ENCODE measurements around the gene CNIH4. TPM values are rescaled to one million over a fixed set of nuclear protein-coding genes. Genes with fewer than 3 reads are reported as not detected.

Gene CNIH4
- total RNA-seq (2021): 104 and 114 TPM in 2 replicates
- long read RNA-seq, full-length matches to known transcripts: 91 of 112 reads
- long read RNA-seq, partial matches to known transcripts: 8 of 112 reads
- long read RNA-seq, other reads (novel, unspliced or antisense): 13 of 112 reads

GRCh38 chr1:224356685-224357625 lies at the start of gene CNIH4:
Gene CNIH4 (plus strand): TSS chr1:224356879. CDS start chr1:224356925, 46 bp downstream.
- H3K14ac ChIP-seq (ENCODE audit: insufficient read depth, low read length): peak within 1 kb of the TSS; percentile 62
- peaks cover 17% of the 10 kb centered on the region; the same call in 1 of the 2 replicates for H3K79me2 ChIP-seq (ENCODE audit: insufficient read depth, low read length)
- Mint-ChIP-seq H3K4me3 (peak within 1 kb of the TSS; percentile 89 to 93), H3K36me3 (ENCODE audit: insufficient read depth in 1 of 3, low read depth in 3 of 3) (peaks cover 0 to 22% (median 13%) of the 10 kb centered on the region in 3 experiments; a peak in 6 of 7 replicates), H3K27ac (peak within 1 kb of the TSS; percentile 3 to 37 (median 8); a peak in 5 of 7 replicates), H3K9me3 (peaks cover under 1 to 5% of the 10 kb centered on the region in 2 experiments; a peak in 2 of 5 replicates), H3K27me3 (ENCODE audit: low read depth) (no peaks in the 10 kb centered on the region), H3K4me1 (peaks cover 20 to 24% of the 10 kb centered on the region in 2 experiments)
- H4K20me1 ChIP-seq (ENCODE audit: control insufficient read depth, insufficient read depth, insufficient read length): no peaks in the 10 kb centered on the region
- H3K18ac ChIP-seq (ENCODE audit: insufficient read length, low read depth, low read length): peak within 1 kb of the TSS; percentile 9
- no peak within 1 kb of the TSS for H3K56ac ChIP-seq (ENCODE audit: insufficient read length, low read depth, low read length)
- no peak within 1 kb of the TSS for H4K91ac ChIP-seq (ENCODE audit: insufficient read length, low read depth, low read length)
- no peak within 1 kb of the TSS for H3T11ph ChIP-seq (ENCODE audit: low read length)
- H3K4me2 ChIP-seq (ENCODE audit: insufficient read depth, insufficient read length, low read length): peak within 1 kb of the TSS; percentile 71
- H3K9me3 ChIP-seq (ENCODE audit: control insufficient read depth, low read depth, low read length): no peaks in the 10 kb centered on the region
- H3K9ac ChIP-seq (ENCODE audit: extremely low read depth, insufficient read length, low read length): peak within 1 kb of the TSS; percentile 68
- WGBS (ENCODE audit: extremely low coverage, insufficient read length, low lambda C conversion rate): no CpG with 5 or more reads among the region's 78 CpGs
- no peak within 1 kb of the TSS for H2AFZ ChIP-seq (ENCODE audit: low read length)
- no peak within 1 kb of the TSS for H2BK5ac ChIP-seq (ENCODE audit: insufficient read length, low read length)
- no peaks in the 10 kb centered on the region for H3K23me2 ChIP-seq (ENCODE audit: insufficient read length, low read depth, low read length, poor library complexity, severe bottlenecking)
- no peaks in the 10 kb centered on the region for H3K27me3 ChIP-seq (ENCODE audit: insufficient read depth, low read length)
- H4K5ac ChIP-seq (ENCODE audit: insufficient read length, low read depth, low read length): no peak within 1 kb of the TSS
- H3K79me1 ChIP-seq (ENCODE audit: insufficient read depth, low read depth, low read length, poor library complexity, severe bottlenecking): peaks cover 7% of the 10 kb centered on the region
- peaks cover 2% of the 10 kb centered on the region; the same call in 1 of the 2 replicates for H3K4me1 ChIP-seq (ENCODE audit: insufficient read depth, low read length)
- peak; percentile 93 for DNase-seq
- TF ChIP-seq, protein P1, sequence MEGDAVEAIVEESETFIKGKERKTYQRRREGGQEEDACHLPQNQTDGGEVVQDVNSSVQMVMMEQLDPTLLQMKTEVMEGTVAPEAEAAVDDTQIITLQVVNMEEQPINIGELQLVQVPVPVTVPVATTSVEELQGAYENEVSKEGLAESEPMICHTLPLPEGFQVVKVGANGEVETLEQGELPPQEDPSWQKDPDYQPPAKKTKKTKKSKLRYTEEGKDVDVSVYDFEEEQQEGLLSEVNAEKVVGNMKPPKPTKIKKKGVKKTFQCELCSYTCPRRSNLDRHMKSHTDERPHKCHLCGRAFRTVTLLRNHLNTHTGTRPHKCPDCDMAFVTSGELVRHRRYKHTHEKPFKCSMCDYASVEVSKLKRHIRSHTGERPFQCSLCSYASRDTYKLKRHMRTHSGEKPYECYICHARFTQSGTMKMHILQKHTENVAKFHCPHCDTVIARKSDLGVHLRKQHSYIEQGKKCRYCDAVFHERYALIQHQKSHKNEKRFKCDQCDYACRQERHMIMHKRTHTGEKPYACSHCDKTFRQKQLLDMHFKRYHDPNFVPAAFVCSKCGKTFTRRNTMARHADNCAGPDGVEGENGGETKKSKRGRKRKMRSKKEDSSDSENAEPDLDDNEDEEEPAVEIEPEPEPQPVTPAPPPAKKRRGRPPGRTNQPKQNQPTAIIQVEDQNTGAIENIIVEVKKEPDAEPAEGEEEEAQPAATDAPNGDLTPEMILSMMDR (conservative IDR thresholded peaks at IDR 0.05): no peak
- H2BK15ac ChIP-seq (ENCODE audit: low read depth, low read length): no peak within 1 kb of the TSS
- H3K27ac ChIP-seq (ENCODE audit: insufficient read length, low read depth, low read length): no peak within 1 kb of the TSS
- H2BK12ac ChIP-seq (ENCODE audit: insufficient read length, low read depth, low read length): no peak within 1 kb of the TSS
- H2AK5ac ChIP-seq (ENCODE audit: insufficient read length, low read length): no peak within 1 kb of the TSS
- H3K23ac ChIP-seq (ENCODE audit: insufficient read length, low read depth, low read length): no peak within 1 kb of the TSS
- no peak within 1 kb of the TSS for H3K4ac ChIP-seq (ENCODE audit: low read depth, low read length)
- no peak within 1 kb of the TSS for H4K8ac ChIP-seq (replicated peaks; ENCODE audit: insufficient read length, low read depth, low read length)
- H2BK20ac ChIP-seq (ENCODE audit: low read depth, low read length, poor library complexity, severe bottlenecking): no peak within 1 kb of the TSS
- no peak within 1 kb of the TSS for H2BK120ac ChIP-seq (ENCODE audit: low read depth, low read length, poor library complexity, severe bottlenecking)

Measured in H9 (cell line).